Activated CD4-positive, alpha-beta T cell treated with anti-CD3 and anti-CD28 coated beads for 4 hours (primary cell): ENCODE results near the gene PARD3B.

Source experiments
- DNase-seq, 2 donors: peaks; one replicate each; pipeline ENCODE4 v3.0.0-alpha.2; 2020

Gene PARD3B

GRCh38 chr2:205650931-205651330 is 1105.7 kb downstream of the PARD3B start:
- DNase-seq = no peak

- no peak for DNase-seq
Observed at GRCh38 chr2:205651719-205652118, 1106.4 kb downstream of the PARD3B start.

- no peak for DNase-seq
Observed at GRCh38 chr2:205654878-205655605, 1109.8 kb downstream of the PARD3B start.

DNA sequence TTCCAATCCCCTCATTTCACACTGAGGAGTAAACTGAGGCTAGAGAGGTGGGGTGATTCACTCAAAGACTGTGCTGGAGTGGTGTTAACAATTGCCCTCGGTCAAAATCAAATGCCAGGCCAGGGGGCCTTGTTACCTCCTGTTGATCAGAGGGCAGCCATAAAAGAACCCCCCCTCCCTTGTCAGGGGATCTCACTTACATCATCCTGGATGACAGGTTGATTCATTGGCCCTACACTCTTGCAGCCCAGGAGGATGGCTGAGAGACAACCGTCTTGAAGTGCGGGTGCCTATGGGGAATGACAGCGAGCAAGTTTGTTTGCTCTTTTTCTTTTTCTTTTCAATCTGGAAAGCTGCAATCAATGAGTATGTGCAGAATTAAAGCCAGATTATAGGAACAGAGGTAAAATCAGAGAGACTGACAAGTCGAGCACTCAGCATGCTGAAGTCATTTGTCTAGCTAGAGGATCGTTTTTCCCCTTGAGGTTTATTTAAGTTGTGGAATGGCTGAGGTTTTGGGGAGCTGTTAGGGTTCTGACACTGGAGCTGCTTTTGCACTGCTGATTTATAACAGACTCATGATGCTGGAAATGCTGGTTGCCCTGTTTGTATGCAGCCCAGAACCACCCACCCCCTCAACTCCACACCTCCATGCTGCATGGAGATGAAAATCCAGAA is 1110.6 kb downstream of the PARD3B start:
- DNase-seq = no peak

DNA sequence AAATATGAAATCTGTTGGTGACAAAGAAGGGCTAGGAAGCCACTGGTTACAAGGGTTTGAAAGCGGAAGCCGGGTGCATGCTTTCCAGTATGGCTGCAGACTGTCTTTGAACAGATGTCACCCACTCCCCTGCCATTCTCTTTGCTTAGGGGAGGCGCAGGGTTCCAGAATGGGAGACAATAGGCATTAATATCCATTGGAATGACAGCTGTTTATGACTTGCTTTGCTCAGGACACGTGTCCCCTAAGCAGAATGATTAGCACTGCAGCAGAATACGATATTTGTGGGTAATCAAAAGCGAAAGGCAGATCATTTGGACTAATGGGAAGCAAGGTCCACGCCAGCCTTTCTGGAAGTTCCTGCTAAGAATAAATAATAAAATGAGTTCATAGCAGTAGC is 1111.2 kb downstream of the PARD3B start:
- no peak for DNase-seq

- no peak for DNase-seq
Observed at GRCh38 chr2:205656941-205657340, 1111.7 kb downstream of the PARD3B start.

- no peak for DNase-seq
Observed at GRCh38 chr2:205657579-205657978, 1112.3 kb downstream of the PARD3B start.

DNA sequence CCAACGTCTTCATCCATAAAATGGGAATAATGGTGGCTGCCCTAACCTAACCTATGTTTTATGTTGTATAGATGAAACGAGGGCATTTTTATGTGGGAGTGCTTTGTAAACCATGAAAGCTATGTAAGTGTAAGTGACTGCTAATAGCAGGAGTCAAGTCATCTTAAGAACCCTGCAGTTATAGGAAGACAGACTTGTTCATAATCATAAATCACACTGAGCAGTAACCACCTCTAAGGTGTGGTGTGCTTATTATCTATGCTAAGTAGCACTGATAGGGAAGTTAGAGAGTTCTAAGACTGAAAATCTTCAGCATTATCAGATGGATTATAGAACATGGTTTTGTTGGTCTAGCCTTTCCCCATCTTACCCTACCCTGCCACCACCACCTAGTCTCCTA is 1112.8 kb downstream of the PARD3B start:
- DNase-seq = no peak

- no peak for DNase-seq
Observed at GRCh38 chr2:205658572-205658971, 1113.3 kb downstream of the PARD3B start.

DNA sequence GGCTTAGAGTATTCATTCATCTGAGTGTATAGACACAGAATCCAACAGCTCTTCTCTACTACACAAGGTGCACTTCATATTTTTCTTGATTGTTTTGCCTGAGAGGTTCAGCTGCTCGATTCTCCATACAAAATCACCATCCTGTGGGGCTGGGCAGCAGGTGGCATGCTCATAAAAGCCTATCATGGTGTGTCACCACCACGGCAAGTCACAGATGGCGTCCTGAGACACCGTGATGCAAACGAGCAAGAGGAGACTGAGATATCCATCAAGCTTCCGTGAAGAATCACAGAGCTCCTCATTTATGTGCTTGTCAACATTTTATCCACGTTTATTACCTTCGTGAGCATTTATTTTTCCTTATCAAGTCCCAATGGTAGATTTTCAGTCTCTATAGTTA is 1114.6 kb downstream of the PARD3B start:
- DNase-seq = no peak

DNA sequence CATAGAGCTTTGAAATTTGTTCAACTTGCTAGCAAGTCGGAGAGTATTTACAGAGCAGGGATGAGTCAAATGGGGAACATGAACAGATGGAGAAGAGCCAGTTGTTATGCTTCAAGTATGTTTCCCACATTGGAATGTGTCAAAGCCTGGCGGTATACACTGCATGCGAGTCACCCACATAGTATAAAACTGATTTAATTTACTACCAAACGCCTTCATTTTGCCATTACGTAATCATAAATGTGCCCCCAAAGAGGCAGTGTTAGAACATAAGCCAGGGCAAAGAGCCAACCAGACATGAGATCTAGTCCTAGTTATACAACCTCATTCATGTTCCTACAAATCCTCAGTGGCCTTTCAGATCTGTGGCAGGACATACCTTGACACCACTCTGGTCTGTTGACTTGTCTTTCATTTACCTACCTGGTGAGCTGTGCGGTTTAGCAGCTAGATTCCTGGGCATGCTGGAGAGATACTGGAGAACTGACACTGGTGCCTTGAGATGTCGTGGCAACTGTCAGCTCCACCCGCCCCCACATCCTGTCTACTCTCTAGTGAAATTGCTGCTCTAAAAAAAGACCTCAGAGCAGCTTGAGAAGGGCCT is 1115.3 kb downstream of the PARD3B start:
- peak; percentile 37 to 43 for DNase-seq

DNA sequence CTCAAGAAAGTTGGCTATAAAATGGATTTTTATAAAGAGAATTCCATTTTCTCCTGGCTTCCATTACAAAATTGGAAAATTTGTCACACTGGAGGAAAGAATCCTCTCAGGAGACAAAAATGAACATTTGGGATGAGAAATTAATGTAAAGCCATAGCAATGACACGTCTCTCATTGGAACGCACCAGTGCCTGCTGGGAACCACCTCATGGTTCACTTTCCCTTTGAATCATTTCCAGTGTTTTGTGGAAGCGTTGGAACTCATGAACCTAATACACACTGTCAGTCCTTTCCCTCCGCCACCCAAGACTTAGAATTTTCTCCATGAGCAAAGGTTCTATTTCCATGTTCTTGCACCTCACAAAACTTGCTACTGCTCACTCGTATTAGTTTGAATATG is 1116.0 kb downstream of the PARD3B start:
- DNase-seq = no peak

DNA sequence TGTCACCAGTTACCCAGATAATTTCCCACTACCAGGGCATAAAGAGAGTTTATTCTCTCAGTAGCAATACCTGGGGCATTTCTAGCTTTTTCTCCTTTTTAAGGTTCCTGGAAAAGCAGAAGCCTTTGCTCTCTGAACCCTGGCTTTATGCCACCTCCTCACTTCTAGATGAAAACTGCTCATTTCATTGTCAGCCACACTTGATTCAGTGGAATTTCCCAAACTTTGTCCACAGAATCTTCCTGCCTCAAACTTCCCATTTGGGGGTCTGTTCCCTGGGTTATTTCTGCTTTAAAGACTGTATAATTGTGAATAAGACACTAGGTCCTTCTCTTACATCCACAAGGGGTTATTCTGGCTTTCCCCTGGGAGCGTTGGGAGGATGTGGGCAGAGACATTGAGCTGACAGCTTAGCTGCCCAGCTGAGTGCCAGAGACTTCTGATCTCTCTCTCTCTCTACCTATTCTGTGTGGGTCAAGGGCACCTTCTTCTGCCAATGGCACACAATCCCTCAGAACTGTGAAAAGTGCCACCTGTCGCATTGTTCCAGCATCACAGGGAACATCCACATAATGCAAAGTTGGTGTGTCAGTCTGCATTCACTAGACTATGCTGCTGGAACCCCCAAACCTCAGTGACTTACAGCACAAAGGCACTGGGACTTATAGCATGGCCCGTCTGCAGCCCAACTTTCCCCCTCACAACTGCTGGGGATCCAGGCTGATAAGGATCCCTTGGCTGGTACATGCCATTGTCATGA is 1117.1 kb downstream of the PARD3B start:
- no peak for DNase-seq

- no peak for DNase-seq
Observed at GRCh38 chr2:205665791-205666190, 1120.5 kb downstream of the PARD3B start.
